HepG2 (cell line): Measurements from ENCODE around the gene TMEM225B. TPM values are rescaled to one million over a fixed set of nuclear protein-coding genes. Genes with fewer than 3 reads are reported as not detected.

Source experiments
- CHCHD3 ChIP-seq: sonication (generic); formaldehyde crosslinking; IDR thresholded peaks from 2 replicates; pipeline ENCODE4 v1.8.0; 2022; ENCODE audit warnings: mild to moderate bottlenecking, missing genetic modification reagents, moderate library complexity
- CREBL2 ChIP-seq: sonication (generic); formaldehyde crosslinking; IDR thresholded peaks from 2 replicates; pipeline ENCODE4 v1.8.1; 2023; ENCODE audit warnings: missing genetic modification reagents, mild to moderate bottlenecking, borderline replicate concordance
- E2F5 ChIP-seq: sonication (generic); formaldehyde crosslinking; conservative IDR thresholded peaks from 2 replicates; pipeline ENCODE4 v1.4.0; 2020; ENCODE audit warnings: missing genetic modification reagents
- ESRRA ChIP-seq: sonication (generic); formaldehyde crosslinking; IDR thresholded peaks from 2 replicates; pipeline ENCODE4 v1.5.1; 2020; ENCODE audit warnings: mild to moderate bottlenecking, low read depth, missing genetic modification reagents
- FOXK2 ChIP-seq: fragments of 450-650 bp; IDR thresholded peaks from 2 replicates; pipeline ENCODE4 v1.6.1; 2016
- HMGA1 ChIP-seq: sonication (generic); formaldehyde crosslinking; conservative IDR thresholded peaks from 2 replicates; pipeline ENCODE4 v1.4.0; 2020; ENCODE audit warnings: missing genetic modification reagents
- KDM4B ChIP-seq: sonication (generic); formaldehyde crosslinking; IDR thresholded peaks from 2 replicates; pipeline ENCODE4 v1.4.0; 2020; ENCODE audit warnings: missing genetic modification reagents
- KLF9 ChIP-seq: IDR thresholded peaks from 2 replicates; pipeline ENCODE4 v1.6.1; 2016; ENCODE audit warnings: low read depth
- MLXIP ChIP-seq: sonication (generic); formaldehyde crosslinking; IDR thresholded peaks from 2 replicates; pipeline ENCODE4 v1.9.0; 2021; ENCODE audit warnings: missing genetic modification reagents, borderline replicate concordance
- NR0B2 ChIP-seq: sonication (generic); formaldehyde crosslinking; IDR thresholded peaks from 2 replicates; pipeline ENCODE4 v1.4.0; 2020; ENCODE audit warnings: mild to moderate bottlenecking, missing genetic modification reagents
- PAWR ChIP-seq: sonication (generic); formaldehyde crosslinking; IDR thresholded peaks from 2 replicates; pipeline ENCODE4 v1.4.0; 2020; ENCODE audit warnings: missing genetic modification reagents, mild to moderate bottlenecking, borderline replicate concordance
- PHF20 ChIP-seq: sonication (generic); formaldehyde crosslinking; IDR thresholded peaks from 2 replicates; pipeline ENCODE4 v1.5.0; 2020; ENCODE audit warnings: mild to moderate bottlenecking, missing genetic modification reagents
- PRMT3 ChIP-seq: sonication (generic); formaldehyde crosslinking; IDR thresholded peaks from 2 replicates; pipeline ENCODE4 v1.8.1; 2022; ENCODE audit warnings: low read depth, mild to moderate bottlenecking, moderate library complexity, missing genetic modification reagents, borderline replicate concordance
- ZC3H4 ChIP-seq: sonication (generic); formaldehyde crosslinking; IDR thresholded peaks from 2 replicates; pipeline ENCODE4 v1.4.0; 2020; ENCODE audit warnings: missing genetic modification reagents, borderline replicate concordance
- ZKSCAN5 ChIP-seq: sonication (generic); formaldehyde crosslinking; IDR thresholded peaks from 2 replicates; pipeline ENCODE4 v1.5.1; 2020; ENCODE audit warnings: mild to moderate bottlenecking, missing genetic modification reagents
- ZNF138 ChIP-seq: sonication (generic); formaldehyde crosslinking; IDR thresholded peaks from 2 replicates; pipeline ENCODE4 v1.5.0; 2020; ENCODE audit warnings: mild to moderate bottlenecking, low read depth, missing genetic modification reagents
- ZNF180 ChIP-seq: sonication (generic); formaldehyde crosslinking; IDR thresholded peaks from 2 replicates; pipeline ENCODE4 v1.4.0; 2020; ENCODE audit warnings: low read depth, missing genetic modification reagents, borderline replicate concordance
- ZNF441 ChIP-seq: sonication (generic); formaldehyde crosslinking; IDR thresholded peaks from 2 replicates; pipeline ENCODE4 v1.7.0; 2021; ENCODE audit warnings: missing genetic modification reagents, borderline replicate concordance
- ZNF530 ChIP-seq: sonication (generic); formaldehyde crosslinking; IDR thresholded peaks from 2 replicates; pipeline ENCODE4 v1.5.0; 2020; ENCODE audit warnings: low read depth, mild to moderate bottlenecking, missing genetic modification reagents
- ZSCAN22 ChIP-seq: sonication (generic); formaldehyde crosslinking; IDR thresholded peaks from 2 replicates; pipeline ENCODE4 v1.4.0; 2020; ENCODE audit warnings: mild to moderate bottlenecking, missing genetic modification reagents
- ZSCAN29 ChIP-seq: sonication (generic); formaldehyde crosslinking; conservative IDR thresholded peaks from 2 replicates; pipeline ENCODE4 v1.4.0; 2020; ENCODE audit warnings: mild to moderate bottlenecking, missing genetic modification reagents
- polyA plus RNA-seq, 8 experiments: library from polyadenylated mRNA; depleted of rRNA in 3 of 8; stranded (reverse) in 7 of 8; unstranded in 1 of 8; fragments of >200 nt; fragmentation: Illumina TruSeq in 4 of 8; extraction: Trizol in 4 of 8; gene quantifications; 2 replicates each; pipeline versions ENCODE4 v1.2.1 to v1.2.3, GENCODE V29; 2011 to 2016; ENCODE audit warnings: low read depth in 4 of 8, missing spikeins in 1 of 8, mixed read lengths in 1 of 8; ENCODE audit not compliant: insufficient read depth in 1 of 8
- total RNA-seq, 5 experiments: library from RNA; depleted of rRNA; stranded (reverse); fragments of >200 nt; fragmentation: Illumina TruSeq; extraction: Trizol; gene quantifications; 2 replicates each; pipeline ENCODE4 v1.2.3, GENCODE V29; 2016; ENCODE audit warnings: low read depth in 1 of 5
- TF ChIP-seq, protein P1 (sequence below): sonication (generic); formaldehyde crosslinking; IDR thresholded peaks from 2 replicates; pipeline ENCODE4 v1.4.0; 2020; ENCODE audit warnings: mild to moderate bottlenecking, low read depth, missing genetic modification reagents
- TF ChIP-seq, protein P2 (sequence below), 2 experiments: fragments of 450-650 bp in 1 of 2; sonication (generic) in 1 of 2; formaldehyde crosslinking; IDR thresholded peaks; 2 replicates each; pipeline versions ENCODE4 v1.5.0 to v1.8.0; 2020 to 2022; ENCODE audit warnings: mild to moderate bottlenecking in 1 of 2, missing genetic modification reagents in 1 of 2

TMEM225B gene
- total and polyA plus RNA-seq, 2 of the 13 experiments (the other 11 are each of a cell fraction or from before 2014, with no cell fraction given) = 0.78 to 0.95 TPM

- TF ChIP-seq PAWR (CRISPR knock-in tag) (no peak), ESRRA (CRISPR knock-in tag) (peak; percentile 84), MLXIP (CRISPR knock-in tag) (no peak), CREBL2 (peak; percentile 96; the same call in 1 of the 2 replicates), ZNF441 (CRISPR knock-in tag) (no peak; the same call in 1 of the 2 replicates), ZNF530 (CRISPR knock-in tag) (no peak), PHF20 (CRISPR knock-in tag) (peak; percentile 98), FOXK2 (no peak), HMGA1 (no peak), KDM4B (peak; percentile 85; the same call in 1 of the 2 replicates), ZSCAN29 (CRISPR knock-in tag) (peak; percentile 62; the same call in 1 of the 2 replicates), KLF9 (CRISPR knock-in tag) (no peak; the same call in 1 of the 2 replicates), ZC3H4 (CRISPR knock-in tag) (no peak), NR0B2 (peak; percentile 50), PRMT3 (no peak; the same call in 1 of the 2 replicates), E2F5 (peak; percentile 62; the same call in 1 of the 2 replicates), ZNF138 (CRISPR knock-in tag) (no peak), ZSCAN22 (peak; percentile 50; the same call in 1 of the 2 replicates), ZNF180 (CRISPR knock-in tag) (peak; percentile 86; the same call in 1 of the 2 replicates), CHCHD3 (CRISPR knock-in tag) (0 out of 2 replicates have a peak, but pooled peaks have one; percentile 39), ZKSCAN5 (CRISPR knock-in tag) (no peak)
- TF ChIP-seq, protein P1, sequence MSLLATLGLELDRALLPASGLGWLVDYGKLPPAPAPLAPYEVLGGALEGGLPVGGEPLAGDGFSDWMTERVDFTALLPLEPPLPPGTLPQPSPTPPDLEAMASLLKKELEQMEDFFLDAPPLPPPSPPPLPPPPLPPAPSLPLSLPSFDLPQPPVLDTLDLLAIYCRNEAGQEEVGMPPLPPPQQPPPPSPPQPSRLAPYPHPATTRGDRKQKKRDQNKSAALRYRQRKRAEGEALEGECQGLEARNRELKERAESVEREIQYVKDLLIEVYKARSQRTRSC (CRISPR knock-in tag) = 0 out of 2 replicates have a peak, but pooled peaks have one; percentile 51
- TF ChIP-seq, protein P2, sequence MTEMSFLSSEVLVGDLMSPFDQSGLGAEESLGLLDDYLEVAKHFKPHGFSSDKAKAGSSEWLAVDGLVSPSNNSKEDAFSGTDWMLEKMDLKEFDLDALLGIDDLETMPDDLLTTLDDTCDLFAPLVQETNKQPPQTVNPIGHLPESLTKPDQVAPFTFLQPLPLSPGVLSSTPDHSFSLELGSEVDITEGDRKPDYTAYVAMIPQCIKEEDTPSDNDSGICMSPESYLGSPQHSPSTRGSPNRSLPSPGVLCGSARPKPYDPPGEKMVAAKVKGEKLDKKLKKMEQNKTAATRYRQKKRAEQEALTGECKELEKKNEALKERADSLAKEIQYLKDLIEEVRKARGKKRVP (CRISPR knock-in tag; IDR thresholded peaks at IDR 0.05) = 0 out of 4 replicates have a peak, but pooled peaks of 1 of the 2 experiments have one; percentile 22
Observed at GRCh38 chr7:99616359-99617191, 18.5 kb downstream of the TMEM225B start, which contains the start of gene ZSCAN25 (continued).
